ENCODE measurements around the gene CEP350.

DNA sequence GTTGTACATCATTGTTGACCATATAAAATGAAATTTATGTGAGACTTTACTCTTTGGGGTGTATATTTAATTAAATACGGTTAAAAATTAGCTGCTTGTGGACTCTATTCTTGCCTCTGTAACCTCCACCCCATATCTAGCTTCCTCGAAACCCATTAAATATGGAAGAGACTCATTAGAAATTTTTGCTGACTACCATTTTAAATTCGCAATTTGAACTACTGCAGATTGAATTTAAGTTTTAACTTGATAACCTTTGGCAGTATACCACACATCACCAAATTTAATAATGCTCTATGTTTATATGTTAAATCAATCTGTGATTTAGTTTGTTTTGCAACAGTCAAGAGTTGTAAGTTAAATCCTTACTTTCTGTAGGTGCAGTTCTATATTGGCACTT lies 111.5 kb downstream of the CEP350 start:
- TF ChIP-seq CHD4 (IDR thresholded peaks at IDR 0.05; ENCODE audit: borderline replicate concordance, low read length) (no peak), SRSF9 (IDR thresholded peaks at IDR 0.05; ENCODE audit: borderline replicate concordance, insufficient read depth, low read depth, low read length, poor library complexity, severe bottlenecking) (no peak), STAT5B (CRISPR knock-in tag; IDR thresholded peaks at IDR 0.05) (no peak)
